GOT3 (cell line): ENCODE measurements around the gene AUTS2.

Experiments
- DNase-seq: peaks from one replicate; lab custom pipeline; 2025; ENCODE audit warnings: mixed read lengths; lab: John Stamatoyannopoulos, UW

The AUTS2 gene

DNA sequence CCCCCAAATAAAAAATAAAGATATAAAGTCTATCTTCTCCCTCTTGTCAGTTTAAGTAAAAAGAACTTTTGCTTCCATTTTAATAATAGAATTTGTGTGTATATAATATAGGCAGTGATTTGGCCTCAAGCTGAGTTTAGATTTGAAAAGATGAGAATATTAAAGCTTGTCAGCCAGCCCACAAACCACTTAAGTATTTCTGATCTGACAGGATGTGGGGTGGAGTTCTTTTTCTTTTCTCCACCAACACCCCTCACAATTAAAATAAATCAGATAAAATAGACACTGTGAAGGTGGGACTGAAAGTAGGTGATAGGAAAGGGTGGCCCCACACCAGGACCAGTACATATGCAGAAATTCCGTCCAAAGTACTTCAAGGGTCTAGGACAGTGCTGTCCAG is 714.1 kb downstream of the AUTS2 start:
- no peak for DNase-seq

DNA sequence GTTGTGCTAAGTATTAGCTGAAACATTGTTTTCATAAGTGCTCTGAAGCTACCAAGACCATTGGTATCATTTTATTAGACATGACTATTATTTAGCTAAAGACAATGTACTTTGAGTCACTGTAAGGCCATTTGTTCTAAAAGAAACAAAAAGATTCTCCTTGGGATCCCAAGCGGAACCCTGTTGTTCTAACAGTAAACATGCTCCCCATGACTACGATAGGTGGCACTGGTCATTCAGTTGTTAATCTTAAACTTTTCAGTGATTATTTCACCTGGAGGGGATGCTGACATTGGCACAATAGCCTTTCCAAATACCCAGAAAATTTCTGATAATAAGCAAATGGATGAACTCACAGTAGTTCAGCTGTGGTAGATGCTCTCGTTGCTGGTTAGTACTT is 715.0 kb downstream of the AUTS2 start:
- DNase-seq = no peak

DNA sequence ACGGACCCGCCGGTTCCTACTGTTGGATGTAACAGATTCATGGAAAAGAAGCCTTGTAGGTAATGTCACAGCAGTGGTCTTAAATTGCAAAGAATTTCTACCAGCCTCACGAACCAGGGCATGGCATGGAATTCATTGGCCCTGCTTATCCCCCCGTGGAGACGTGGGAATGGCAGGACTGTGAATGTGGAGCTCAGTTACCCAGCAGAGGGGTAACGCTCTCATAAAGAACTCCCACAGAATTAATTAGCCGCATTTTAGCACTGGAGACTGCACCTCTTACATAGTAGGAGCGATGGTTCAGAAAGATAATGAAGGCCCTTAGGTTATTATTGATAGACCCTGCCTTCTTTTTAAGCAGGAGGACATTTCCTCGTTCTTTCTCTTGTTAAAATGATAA is 715.4 kb downstream of the AUTS2 start:
- no peak for DNase-seq

DNA sequence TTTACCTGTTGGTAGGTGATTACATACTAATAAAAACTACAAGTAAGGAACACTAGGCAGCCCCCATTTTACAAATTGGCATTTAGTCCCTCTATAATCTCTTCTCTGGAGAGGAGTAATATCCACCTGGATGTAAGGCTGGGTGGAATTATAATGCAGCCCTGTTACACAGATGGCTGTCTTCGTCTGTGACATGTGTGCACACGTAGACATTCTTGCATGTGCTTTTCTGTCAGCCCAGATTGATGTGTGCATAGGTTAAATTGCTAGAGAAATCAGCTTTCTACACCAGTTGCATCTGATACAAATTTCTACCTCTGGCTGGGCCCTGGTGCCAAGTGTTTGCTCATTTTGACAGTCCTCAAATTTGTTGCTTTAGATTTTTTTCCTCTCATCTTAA is 715.9 kb downstream of the AUTS2 start:
- no peak for DNase-seq

DNA sequence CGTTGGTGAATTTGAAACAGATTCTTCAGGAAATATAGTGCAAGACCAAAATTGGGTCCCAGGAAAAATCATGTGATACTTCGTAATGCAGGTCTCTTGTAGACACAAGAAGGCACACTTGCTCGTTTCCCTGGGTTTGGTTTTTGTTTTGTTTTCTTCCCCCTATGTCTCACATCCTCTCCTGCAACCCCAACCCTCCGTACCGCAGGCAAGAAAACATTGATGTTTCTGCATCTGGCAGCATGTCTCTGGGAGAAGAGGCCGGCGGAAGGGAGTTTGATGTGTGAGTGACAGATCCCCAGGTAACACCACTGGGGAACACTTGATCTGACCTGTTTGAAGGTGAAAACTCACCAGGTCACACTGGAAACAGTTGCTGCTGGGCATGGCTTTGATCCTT is 718.5 kb downstream of the AUTS2 start:
- no peak for DNase-seq

DNA sequence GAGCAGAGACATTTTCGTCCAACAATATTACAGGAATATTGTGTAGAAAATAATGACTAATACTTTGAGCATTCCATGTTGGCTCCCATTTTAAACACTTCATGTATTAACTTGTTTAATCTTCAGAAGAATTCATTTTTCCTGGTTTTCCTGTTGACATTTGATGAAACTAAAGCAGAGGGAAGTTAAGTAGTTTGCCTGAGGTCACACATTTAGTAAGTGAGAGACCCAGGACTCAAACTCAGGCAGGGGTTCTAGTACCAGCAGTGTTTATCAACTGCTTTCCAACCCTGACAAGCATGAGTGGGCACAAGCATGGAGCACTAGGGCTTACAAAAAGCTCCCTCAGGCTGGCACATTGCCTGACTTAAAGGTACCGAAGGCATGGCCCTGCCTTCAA is 719.1 kb downstream of the AUTS2 start:
- DNase-seq = no peak

DNA sequence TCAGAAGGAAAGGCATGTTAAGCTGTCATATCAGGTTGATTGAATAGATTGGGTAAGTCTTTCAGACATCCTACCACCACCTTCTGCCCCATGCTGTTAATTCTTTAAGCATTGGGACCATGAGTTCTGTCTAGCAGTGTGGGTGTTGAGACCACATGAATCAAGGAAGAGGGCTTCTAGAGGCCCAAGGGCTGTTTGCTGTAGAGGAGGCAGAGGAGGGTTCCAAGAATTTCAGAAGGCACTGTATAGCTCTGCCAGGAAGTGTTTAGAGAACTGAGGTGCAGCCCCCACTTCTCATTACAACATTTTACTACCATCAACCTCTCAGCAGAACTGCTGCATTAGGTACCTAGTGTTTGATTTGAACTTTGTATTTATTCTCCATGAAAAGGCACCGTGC is 720.2 kb downstream of the AUTS2 start:
- no peak for DNase-seq

DNA sequence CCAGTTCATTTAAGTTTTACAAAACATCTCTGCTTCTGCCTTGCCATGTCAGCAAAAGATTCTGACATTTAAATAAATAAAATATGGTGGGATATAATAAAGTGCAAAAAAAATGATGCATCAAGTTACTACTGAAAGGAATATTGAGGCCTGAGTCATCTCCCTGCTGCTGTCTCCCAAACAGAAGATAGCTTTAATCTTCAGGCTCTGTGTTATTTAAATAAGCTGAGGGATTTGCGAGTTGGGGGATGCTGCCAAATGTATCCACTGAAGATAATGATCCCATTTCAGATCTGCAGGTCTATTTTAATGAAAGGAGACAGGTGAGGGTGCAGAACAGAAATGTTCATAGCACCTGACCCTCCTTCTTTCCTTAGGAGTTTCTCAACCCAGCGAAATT is 720.8 kb downstream of the AUTS2 start:
- DNase-seq = no peak

DNA sequence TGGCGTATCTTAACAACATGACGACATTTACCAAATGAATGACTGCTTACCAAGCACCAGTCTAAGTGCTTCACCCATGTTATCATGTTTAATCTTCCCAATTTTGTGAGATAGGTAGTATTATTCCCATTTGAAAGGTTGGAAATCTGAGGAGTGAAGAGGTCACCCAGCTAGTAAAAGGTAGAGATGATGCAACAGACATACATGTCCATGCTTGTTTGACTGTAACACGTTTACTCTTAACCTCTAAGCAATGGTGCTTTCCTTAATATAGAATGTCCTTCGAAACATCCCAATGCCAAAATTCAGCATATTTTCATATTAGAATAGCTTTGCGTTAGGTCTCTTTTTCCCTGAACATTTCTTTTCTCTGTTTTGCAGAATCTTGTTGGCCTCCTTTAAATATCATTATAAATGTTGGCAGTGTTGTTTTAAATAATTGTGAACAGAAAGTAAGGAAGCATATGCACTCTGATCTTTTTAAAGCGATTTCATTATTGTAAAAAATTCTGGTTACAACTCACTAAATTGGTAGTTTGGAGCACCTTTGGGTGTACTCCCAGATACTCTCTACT is 722.8 kb downstream of the AUTS2 start:
- no peak for DNase-seq

DNA sequence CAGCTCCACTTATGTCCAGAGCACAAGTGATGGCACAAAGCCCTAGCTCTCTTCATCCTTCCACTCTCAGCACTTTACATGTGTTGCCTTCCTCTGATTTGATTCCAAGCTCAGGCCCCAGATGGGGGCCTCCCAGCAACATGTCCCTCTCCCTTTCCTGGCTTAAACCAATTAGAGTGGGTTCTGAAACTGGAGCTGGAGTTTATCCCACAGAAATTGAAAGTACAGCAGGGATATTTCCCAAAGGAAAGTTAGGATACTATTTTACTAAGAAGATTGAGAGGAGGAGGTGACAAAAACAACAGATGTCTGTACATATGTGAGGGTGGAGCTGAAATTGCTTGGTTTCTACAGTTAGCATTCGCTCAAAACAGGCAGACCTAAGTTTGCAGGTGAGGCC is 724.6 kb downstream of the AUTS2 start:
- no peak for DNase-seq

DNA sequence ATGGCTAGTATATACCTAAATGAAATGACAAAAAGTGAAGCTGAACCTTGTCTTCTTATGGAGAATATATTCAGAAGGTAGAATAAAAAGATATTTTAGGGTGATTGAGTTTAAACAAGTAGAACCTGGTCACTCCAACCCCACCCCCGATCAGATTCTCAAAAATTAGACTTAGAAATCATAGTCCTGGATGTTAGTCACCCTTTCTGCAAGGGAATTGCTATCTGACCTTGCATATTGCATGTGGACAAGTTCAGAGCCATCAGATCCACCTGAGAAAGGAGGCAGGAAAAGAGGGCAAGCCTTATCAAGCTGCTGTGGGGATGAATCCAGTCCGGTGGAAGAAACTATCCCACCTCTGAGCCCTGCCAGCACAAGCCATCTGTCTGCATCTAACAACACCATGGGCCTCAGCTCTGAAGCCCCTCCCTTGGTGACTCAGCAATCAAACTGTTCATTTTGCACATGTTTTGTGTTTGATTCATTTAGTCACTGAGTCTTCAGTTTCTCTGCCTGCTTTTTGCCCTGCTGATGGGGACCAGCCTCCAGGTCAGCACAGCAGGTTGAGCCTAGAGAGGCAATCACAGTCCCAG is 727.3 kb downstream of the AUTS2 start:
- no peak for DNase-seq

DNA sequence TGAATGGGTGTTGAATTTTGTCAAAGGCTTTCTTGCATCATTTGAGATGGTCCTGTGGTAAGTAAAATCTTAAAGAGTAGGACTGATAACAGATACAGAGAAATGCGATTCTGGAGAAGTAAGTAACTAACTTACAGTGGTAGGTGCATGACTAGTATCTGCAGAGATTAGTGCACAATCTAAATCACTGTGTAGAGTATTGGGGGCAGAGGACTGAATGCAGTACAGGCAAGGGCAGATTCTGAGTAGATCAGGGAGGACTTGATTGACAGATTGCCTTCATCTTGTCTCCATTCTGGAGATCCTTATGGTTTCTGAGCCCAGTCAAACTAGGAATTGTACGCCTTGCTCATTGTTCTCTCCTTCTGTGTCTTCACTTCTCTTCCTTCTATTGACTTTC is 736.0 kb downstream of the AUTS2 start:
- no peak for DNase-seq

DNA sequence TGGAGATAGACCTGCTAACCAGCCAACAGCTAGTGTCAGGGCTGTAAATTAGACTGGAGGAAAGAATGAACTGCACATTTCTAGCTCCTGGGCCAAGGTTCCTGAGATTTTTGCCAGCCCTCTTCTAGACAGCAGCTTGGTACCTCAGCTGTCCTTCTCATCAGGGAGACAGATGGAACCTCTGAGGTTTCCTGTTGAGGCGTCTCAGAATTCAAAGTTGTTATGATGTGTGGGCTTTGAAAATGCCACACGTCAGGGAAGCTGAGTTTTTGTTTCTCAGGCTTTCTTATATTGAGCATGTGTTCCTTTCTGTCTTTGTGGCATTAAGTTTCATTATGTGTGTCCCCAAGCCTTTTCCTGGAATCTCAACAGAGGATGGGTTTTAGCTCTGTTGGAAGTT is 736.6 kb downstream of the AUTS2 start:
- no peak for DNase-seq

DNA sequence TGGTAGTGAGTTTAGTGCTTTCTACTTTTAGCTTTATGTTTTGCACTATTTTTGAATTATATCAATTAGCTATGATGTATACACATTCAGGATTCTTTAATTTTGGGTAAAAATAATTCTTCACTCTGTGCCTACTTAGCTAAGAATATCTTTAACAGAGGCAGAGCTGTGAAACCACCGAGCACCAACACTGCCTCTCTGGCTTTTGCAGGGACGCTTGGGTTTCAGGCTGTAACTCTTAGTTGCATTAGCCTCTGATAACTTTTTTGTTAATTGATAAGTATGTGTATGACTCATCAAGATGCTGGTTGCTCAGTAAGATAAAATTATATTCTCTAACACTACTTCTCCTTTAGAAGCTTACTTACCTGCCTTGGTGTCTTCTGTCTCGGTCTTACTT is 738.3 kb downstream of the AUTS2 start:
- no peak for DNase-seq

DNA sequence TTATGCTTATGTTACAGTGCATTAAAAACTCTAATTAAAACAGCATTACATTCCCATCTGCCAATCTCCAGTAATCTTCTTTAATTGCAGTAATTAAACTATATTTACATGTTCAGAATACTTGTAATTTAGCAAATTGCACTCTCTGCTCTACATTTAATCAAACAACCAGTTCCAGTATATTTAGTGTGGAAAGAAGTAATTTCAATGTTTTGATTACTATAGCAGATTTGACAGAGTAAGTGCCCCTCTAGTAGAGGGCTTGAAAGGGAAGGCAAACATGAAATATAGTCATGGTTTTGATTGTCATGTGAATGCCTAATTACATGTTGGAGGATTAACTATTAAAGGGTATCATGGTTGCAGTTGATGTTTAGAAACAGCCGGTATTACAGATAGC is 739.7 kb downstream of the AUTS2 start:
- no peak for DNase-seq

DNA sequence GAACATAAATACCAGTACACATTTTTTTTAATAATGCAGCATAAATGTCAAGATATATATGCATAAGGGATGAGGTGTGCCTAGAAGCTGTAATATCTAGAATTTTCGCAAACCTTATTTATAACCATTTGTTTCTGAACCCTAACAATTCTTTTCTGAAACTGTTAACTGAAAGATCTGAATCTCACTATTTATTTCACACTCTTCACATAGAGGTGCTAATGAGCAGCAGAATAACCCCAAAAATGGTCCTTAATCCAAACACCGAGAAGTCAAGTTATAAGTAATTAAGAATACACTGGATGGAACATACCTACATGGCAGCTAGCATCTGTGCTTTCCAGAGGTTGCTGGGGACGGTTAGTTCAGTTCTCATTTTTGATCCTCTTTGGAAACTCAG is 742.0 kb downstream of the AUTS2 start:
- no peak for DNase-seq

DNA sequence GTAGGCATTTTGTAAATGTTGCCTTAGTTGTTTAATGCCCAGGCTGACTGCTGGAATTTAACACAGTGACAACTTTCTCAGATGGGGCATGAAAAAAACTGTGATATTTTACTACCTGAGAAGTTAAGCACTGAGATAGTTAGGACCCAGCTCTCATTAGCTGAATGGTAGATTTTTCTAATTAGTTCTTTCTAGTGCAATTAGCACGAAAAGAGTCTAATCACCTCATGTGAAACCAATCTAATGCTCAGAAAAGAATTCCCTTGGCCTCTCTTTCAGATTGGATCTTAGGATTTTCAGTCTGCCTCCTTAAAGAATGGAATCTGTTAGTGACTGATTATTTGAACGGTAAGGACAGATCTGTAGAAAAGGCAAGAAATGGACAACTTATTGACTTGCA is 743.2 kb downstream of the AUTS2 start:
- no peak for DNase-seq

DNA sequence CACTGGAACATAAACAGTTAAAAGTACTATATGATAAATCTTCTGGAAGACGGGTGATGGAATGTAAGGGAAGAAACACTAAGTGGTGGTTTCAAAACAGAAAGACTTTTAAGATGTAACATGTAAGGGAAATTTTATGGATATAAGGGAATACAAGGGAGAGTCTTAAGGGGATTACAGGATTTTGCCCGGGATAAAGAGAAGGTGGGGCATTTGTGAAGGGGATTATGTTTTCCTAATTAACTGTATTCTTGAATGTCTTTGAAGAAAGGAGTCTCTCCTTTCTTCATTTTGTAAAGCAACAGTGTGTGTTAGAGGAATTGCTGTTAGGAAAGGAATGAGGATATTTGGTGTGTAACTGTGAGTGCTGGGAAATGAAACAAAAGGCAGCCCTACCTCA is 745.2 kb downstream of the AUTS2 start:
- DNase-seq = no peak

DNA sequence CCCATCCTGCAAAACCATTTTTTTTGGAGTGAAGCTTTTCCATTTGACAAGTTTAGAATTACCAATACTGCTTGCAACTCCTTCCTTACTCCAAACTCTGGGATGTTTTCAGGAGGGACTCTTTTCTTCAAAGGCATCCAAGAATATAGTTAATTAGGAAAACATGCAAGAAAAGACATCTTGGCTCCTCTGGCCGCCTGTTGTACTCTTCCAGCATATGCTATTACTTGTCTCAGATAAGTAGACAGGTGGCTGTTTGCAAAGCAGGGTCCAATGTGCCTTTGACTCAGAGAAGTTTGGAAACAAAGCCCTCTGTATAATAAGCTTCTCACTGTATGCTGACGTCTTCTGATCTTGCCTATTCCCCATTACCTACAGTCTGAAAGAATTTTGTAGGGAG is 746.5 kb downstream of the AUTS2 start:
- DNase-seq = no peak

DNA sequence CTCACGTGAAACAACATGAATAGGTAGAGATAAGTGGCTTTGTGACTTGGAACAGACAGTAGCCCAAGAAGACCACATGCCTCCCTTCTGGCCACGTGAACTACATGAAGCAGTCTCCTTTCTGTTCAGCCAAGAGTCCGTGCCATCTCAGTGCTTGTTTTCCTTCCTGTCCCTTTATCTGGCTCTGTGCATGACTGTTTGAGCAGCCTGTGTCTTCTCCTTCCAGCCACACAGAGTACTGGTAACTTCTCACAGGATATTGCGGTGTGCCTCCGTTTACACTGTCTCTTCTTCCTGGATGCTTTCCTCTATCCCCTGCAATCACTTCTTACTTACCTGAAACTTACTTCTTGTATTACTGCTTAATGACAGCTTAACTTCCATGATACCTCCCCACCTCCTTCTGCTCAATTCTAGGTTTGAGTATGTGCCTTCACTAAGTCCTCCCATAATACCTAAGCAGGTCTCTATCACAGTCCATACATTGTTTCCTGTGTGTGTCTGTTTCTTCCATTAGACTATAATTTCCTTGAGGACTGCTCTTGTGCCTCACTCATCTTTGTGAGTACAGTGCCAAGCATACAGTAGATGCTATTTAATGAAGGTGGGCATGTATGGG is 748.7 kb downstream of the AUTS2 start:
- DNase-seq = no peak

DNA sequence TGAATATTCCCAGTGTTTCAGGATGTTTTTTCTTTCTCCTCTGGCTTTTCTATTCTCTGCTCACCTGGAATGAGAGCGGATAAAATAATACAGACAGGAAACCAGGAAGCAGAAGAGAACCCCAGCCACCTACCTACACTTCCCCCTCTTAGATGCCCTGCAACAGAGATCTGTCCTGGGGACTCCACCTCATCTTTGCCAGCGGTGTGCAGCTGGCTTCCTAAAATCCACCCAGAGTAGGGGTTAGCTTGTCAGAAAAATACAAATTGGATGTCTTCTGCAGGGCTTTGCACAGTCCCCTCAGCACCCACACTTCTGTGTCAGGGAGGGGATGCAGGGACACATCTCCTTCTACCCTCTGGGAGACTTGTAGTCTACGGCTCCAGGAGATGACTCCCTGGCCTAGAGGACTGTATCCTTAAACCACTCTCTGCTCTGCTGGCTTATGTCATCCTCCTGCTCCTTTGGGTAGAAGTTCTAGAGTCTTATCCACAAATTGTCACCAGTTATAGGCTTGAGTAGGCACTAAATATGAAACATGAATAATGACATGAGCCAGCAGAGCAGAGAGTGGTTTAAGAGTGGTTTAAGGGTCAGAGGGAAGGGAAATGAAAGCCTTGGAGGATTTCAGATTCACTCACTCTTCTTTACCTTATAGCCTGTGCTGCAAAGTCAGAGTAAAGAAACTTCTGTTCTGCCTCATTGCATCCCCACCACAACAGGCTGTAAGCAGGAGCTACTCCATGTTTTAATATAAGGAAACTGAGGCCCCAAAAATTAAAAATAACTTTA is 749.4 kb downstream of the AUTS2 start:
- DNase-seq = no peak

DNA sequence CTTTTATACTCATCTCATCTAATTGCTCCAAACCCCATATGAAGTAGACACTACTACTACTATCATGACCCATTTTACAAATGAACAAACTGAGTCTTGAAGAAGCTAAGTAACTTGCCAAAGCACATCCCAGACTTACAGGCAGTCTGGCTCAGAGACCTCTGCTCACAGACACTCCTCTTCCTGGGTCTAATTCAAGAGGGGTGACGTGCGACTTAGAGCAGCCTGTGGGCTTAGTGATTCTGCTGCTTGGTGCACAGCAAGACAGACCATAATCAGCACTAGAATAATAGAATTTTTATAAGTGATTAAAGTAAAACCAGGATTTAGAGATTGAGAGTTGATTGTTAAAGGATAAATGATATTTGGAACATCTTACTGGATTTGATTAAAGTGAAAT is 750.8 kb downstream of the AUTS2 start:
- DNase-seq = no peak

DNA sequence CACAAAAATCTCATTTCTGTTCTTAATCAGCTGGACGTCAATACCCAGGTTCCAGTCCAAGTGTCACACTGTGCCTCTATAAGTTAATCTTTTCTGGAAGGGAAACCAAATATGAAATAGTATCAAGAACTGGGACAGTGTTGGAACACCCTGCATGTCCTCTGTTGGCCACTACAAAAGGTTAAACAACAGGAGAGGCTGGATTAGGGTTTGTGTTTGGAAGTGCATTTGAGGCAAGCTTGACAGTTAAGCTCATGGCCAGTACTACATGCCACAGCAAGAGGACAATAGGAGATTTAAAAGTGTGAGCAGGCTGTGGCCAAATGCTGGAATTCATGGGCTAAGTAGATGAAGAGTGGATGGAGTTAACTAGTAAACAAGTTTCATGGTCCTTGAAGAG is 751.5 kb downstream of the AUTS2 start:
- no peak for DNase-seq
